DND-41 (cell line): ENCODE measurements around the gene RASAL1.

Experiments used
- ATAC-seq: fragments of 200-7000 bp; cut with Tn5 transposase; 3 replicates; pipeline ENCODE4 v1.9.1; 2021; ENCODE audit warnings: low read depth; ENCODE audit not compliant: insufficient read depth
- DNase-seq: peaks from one replicate; pipeline ENCODE4 v3.0.0-alpha.2; 2020
- H2AFZ ChIP-seq: 2 replicates; pipeline ENCODE4 v1.6.0; 2012; ENCODE audit warnings: low read depth, low read length
- H3K27ac ChIP-seq: 2 replicates; pipeline ENCODE4 v1.5.1; 2012; ENCODE audit warnings: low read length, inconsistent platforms
- H3K27me3 ChIP-seq: fragments of 200-600 bp; sonication (generic); 2 replicates; pipeline ENCODE4 v1.6.0; 2012; ENCODE audit warnings: low read length, mild to moderate bottlenecking, inconsistent platforms; ENCODE audit not compliant: insufficient read depth, poor library complexity
- H3K36me3 ChIP-seq: 2 replicates; pipeline ENCODE4 v1.5.1; 2012; ENCODE audit warnings: low read length, inconsistent platforms; ENCODE audit not compliant: insufficient read depth
- H3K4me1 ChIP-seq: 2 replicates; pipeline ENCODE4 v1.5.1; 2012; ENCODE audit warnings: mild to moderate bottlenecking, low read length; ENCODE audit not compliant: insufficient read depth
- H3K4me2 ChIP-seq: 2 replicates; pipeline ENCODE4 v1.6.0; 2012; ENCODE audit warnings: mild to moderate bottlenecking, moderate library complexity, low read length, inconsistent platforms; ENCODE audit not compliant: insufficient read depth
- H3K4me3 ChIP-seq, 2 experiments: fragments of 200-600 bp in 1 of 2; shearing (Covaris generic) in 1 of 2; 2 replicates each; pipeline ENCODE4 v1.5.1; 2012 to 2016; ENCODE audit warnings: inconsistent platforms in 2 of 2, low read length in 2 of 2, mild to moderate bottlenecking in 2 of 2, low read depth in 1 of 2, moderate library complexity in 1 of 2
- H3K79me2 ChIP-seq: 2 replicates; pipeline ENCODE4 v1.6.0; 2012; ENCODE audit warnings: low read length, inconsistent platforms; ENCODE audit not compliant: insufficient read depth
- H3K9ac ChIP-seq: 2 replicates; pipeline ENCODE4 v1.6.0; 2012; ENCODE audit warnings: low read depth, mild to moderate bottlenecking, inconsistent platforms, low read length, moderate library complexity
- H3K9me3 ChIP-seq: 2 replicates; pipeline ENCODE4 v1.5.1; 2012; ENCODE audit warnings: low read length, moderate library complexity, mild to moderate bottlenecking, inconsistent platforms; ENCODE audit not compliant: insufficient read depth, severe bottlenecking
- H4K20me1 ChIP-seq: 2 replicates; pipeline ENCODE4 v1.6.0; 2012; ENCODE audit warnings: low read length; ENCODE audit not compliant: insufficient read depth
- EZH2 ChIP-seq: IDR thresholded peaks from 3 replicates; pipeline ENCODE4 v1.6.1; 2012; ENCODE audit warnings: borderline replicate concordance, low read depth, mild to moderate bottlenecking, moderate library complexity, low read length, inconsistent platforms; ENCODE audit not compliant: severe bottlenecking
- TF ChIP-seq, protein P1 (sequence below): IDR thresholded peaks from 2 replicates; pipeline ENCODE4 v1.5.1; 2012; ENCODE audit warnings: borderline replicate concordance, low read length, moderate library complexity, mild to moderate bottlenecking; ENCODE audit not compliant: poor library complexity, severe bottlenecking; ENCODE audit errors: extremely low read depth

Gene RASAL1

GRCh38 chr12:113102811-113103210 lies 32.8 kb downstream of the RASAL1 start:
- no peak overlapping the region for H3K27ac ChIP-seq
- H4K20me1 ChIP-seq = no peaks in the 10 kb centered on the region
- no peak overlapping the region for H2AFZ ChIP-seq
- ATAC-seq (no peak), DNase-seq (no peak)
- H3K36me3 ChIP-seq = peaks cover 9% of the 10 kb centered on the region
- no peak overlapping the region for H3K9ac ChIP-seq
- H3K27me3 ChIP-seq = no peaks in the 10 kb centered on the region
- no peak overlapping the region for H3K4me2 ChIP-seq
- no peaks in the 10 kb centered on the region for H3K79me2 ChIP-seq
- TF ChIP-seq, protein P1, sequence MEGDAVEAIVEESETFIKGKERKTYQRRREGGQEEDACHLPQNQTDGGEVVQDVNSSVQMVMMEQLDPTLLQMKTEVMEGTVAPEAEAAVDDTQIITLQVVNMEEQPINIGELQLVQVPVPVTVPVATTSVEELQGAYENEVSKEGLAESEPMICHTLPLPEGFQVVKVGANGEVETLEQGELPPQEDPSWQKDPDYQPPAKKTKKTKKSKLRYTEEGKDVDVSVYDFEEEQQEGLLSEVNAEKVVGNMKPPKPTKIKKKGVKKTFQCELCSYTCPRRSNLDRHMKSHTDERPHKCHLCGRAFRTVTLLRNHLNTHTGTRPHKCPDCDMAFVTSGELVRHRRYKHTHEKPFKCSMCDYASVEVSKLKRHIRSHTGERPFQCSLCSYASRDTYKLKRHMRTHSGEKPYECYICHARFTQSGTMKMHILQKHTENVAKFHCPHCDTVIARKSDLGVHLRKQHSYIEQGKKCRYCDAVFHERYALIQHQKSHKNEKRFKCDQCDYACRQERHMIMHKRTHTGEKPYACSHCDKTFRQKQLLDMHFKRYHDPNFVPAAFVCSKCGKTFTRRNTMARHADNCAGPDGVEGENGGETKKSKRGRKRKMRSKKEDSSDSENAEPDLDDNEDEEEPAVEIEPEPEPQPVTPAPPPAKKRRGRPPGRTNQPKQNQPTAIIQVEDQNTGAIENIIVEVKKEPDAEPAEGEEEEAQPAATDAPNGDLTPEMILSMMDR = no peak
- no peak for TF ChIP-seq EZH2
- H3K9me3 ChIP-seq = no peaks in the 10 kb centered on the region
- H3K4me3 ChIP-seq = no peak overlapping the region
- peaks cover 11% of the 10 kb centered on the region for H3K4me1 ChIP-seq

GRCh38 chr12:113101751-113102150 lies 33.8 kb downstream of the RASAL1 start:
- no peak for ATAC-seq
- TF ChIP-seq, protein P1 = no peak
- H3K9ac ChIP-seq = no peak overlapping the region
- no peaks in the 10 kb centered on the region for H3K79me2 ChIP-seq
- H3K27me3 ChIP-seq = no peaks in the 10 kb centered on the region
- H4K20me1 ChIP-seq = no peaks in the 10 kb centered on the region
- no peak for DNase-seq
- no peak overlapping the region for H3K27ac ChIP-seq
- H3K4me1 ChIP-seq = peaks cover 22% of the 10 kb centered on the region
- no peak overlapping the region for H3K4me2 ChIP-seq
- no peaks in the 10 kb centered on the region for H3K9me3 ChIP-seq
- no peak overlapping the region for H2AFZ ChIP-seq
- H3K4me3 ChIP-seq = no peak overlapping the region
- peaks cover 19% of the 10 kb centered on the region for H3K36me3 ChIP-seq

- no peak for TF ChIP-seq EZH2
- TF ChIP-seq, protein P1 = no peak
- no peaks in the 10 kb centered on the region for H4K20me1 ChIP-seq
- peak; percentile 54 for DNase-seq
- peaks cover 39% of the 10 kb centered on the region for H3K4me1 ChIP-seq
- H3K9ac ChIP-seq = peak overlapping the region; percentile 3; the same call in 1 of the 2 replicates
- ATAC-seq = peak; percentile 25; the same call in 2 of the 3 replicates
- peaks cover 39% of the 10 kb centered on the region for H3K36me3 ChIP-seq
- no peaks in the 10 kb centered on the region for H3K9me3 ChIP-seq
- no peaks in the 10 kb centered on the region for H3K27me3 ChIP-seq
- no peak overlapping the region for H2AFZ ChIP-seq
- H3K4me2 ChIP-seq = no peak overlapping the region
- peak overlapping the region; percentile 75 for H3K27ac ChIP-seq
- H3K79me2 ChIP-seq = no peaks in the 10 kb centered on the region
- no peak overlapping the region for H3K4me3 ChIP-seq
These were observed 35.8 kb downstream of the RASAL1 start for GRCh38 chr12:113099764-113100163.

GRCh38 chr12:113099364-113099763 lies 36.2 kb downstream of the RASAL1 start:
- no peaks in the 10 kb centered on the region for H3K9me3 ChIP-seq
- H3K79me2 ChIP-seq = no peaks in the 10 kb centered on the region; the same call in 1 of the 2 replicates
- H2AFZ ChIP-seq = no peak overlapping the region
- peak overlapping the region; percentile 75 for H3K27ac ChIP-seq
- H3K4me3 ChIP-seq = no peak overlapping the region
- H3K9ac ChIP-seq = 0 out of 2 replicates have a peak overlapping the region, but pooled peaks have one; percentile 3
- no peaks in the 10 kb centered on the region for H3K27me3 ChIP-seq
- H3K4me2 ChIP-seq = no peak overlapping the region
- H3K4me1 ChIP-seq = peaks cover 42% of the 10 kb centered on the region
- ATAC-seq (peak; percentile 27), DNase-seq (no peak)
- TF ChIP-seq, protein P1 = no peak
- no peak for TF ChIP-seq EZH2
- H3K36me3 ChIP-seq = peaks cover 43% of the 10 kb centered on the region
- no peaks in the 10 kb centered on the region for H4K20me1 ChIP-seq
